ENCODE results near the gene GOLGA8S.
"Not testable (repeated sequence)": the region's sequence is repeated elsewhere in the genome, so short reads cannot be mapped to it uniquely, and the experiment has no call there.

DNA sequence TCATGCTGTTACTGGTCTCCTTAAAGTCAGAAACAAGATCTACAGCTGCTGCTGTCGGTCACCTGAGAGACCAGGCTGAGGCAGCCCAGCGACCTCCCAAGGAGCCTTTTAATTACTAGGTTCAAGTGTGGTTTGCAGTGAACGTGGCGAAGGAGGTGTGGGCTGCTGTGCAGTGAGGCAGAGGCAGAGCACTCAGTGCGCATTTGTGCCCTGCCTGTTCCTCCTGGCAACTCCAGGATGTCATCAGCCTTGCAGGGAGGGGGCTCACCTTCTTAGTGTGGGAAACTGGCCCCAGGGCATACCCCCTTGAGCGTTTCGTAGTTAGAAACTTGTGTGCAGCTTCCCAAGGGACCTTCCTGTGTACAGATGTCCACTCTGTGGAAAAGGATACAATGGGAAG is 26.6 kb downstream of the GOLGA8S start:
- TF ChIP-seq, protein P1, sequence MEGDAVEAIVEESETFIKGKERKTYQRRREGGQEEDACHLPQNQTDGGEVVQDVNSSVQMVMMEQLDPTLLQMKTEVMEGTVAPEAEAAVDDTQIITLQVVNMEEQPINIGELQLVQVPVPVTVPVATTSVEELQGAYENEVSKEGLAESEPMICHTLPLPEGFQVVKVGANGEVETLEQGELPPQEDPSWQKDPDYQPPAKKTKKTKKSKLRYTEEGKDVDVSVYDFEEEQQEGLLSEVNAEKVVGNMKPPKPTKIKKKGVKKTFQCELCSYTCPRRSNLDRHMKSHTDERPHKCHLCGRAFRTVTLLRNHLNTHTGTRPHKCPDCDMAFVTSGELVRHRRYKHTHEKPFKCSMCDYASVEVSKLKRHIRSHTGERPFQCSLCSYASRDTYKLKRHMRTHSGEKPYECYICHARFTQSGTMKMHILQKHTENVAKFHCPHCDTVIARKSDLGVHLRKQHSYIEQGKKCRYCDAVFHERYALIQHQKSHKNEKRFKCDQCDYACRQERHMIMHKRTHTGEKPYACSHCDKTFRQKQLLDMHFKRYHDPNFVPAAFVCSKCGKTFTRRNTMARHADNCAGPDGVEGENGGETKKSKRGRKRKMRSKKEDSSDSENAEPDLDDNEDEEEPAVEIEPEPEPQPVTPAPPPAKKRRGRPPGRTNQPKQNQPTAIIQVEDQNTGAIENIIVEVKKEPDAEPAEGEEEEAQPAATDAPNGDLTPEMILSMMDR (optimal IDR thresholded peaks at IDR 0.05 in 1 of 3, IDR thresholded peaks at IDR 0.05 in 1 of 3, conservative IDR thresholded peaks at IDR 0.05 in 1 of 3; ENCODE audit: extremely low read depth in 1 of 3, insufficient read depth in 2 of 3, low read length in 3 of 3): not testable (repeated sequence)
- TF ChIP-seq EZH2 (IDR thresholded peaks at IDR 0.05; ENCODE audit: low read length): not testable (repeated sequence)
